SK-N-SH (cell line): ENCODE data around the gene CD164L2.

Experiments
- CHD2 ChIP-seq: fragments of 150-350 bp; IDR thresholded peaks from 2 replicates; pipeline ENCODE4 v1.6.1; 2018; ENCODE audit warnings: low read length; ENCODE audit not compliant: partially characterized antibody
- EP300 ChIP-seq, 2 experiments: IDR thresholded peaks; 2 replicates each; pipeline versions ENCODE4 v1.4.0 to v1.6.1; 2012; ENCODE audit warnings: borderline replicate concordance in 1 of 2, low read depth in 1 of 2, low read length in 1 of 2
- EZH2phosphoT487 ChIP-seq: fragments of 200-600 bp; sonication (generic); IDR thresholded peaks from 2 replicates; pipeline ENCODE4 v1.6.1; 2017; ENCODE audit warnings: low read depth, mixed run types, mild to moderate bottlenecking, antibody characterized with exemption, moderate library complexity, borderline replicate concordance
- FOXJ3 ChIP-seq: sonication (generic); formaldehyde crosslinking; IDR thresholded peaks from 2 replicates; pipeline ENCODE4 v1.5.1; 2020; ENCODE audit warnings: mild to moderate bottlenecking, missing genetic modification reagents
- POLR2AphosphoS5 ChIP-seq: IDR thresholded peaks from 2 replicates; pipeline ENCODE4 v1.6.1; 2012; ENCODE audit warnings: low read depth, low read length
- RAD21 ChIP-seq: IDR thresholded peaks from 2 replicates; pipeline ENCODE4 v1.6.1; 2012; ENCODE audit warnings: mild to moderate bottlenecking, low read length
- REST ChIP-seq: IDR thresholded peaks from 2 replicates; pipeline ENCODE4 v1.6.1; 2012; ENCODE audit warnings: mild to moderate bottlenecking, low read depth, low read length, moderate library complexity
- RFX5 ChIP-seq: IDR thresholded peaks from 2 replicates; pipeline ENCODE4 v1.6.1; 2012; ENCODE audit warnings: mild to moderate bottlenecking, improper control_type of control experiment, low read length
- SIN3A ChIP-seq: IDR thresholded peaks from 2 replicates; pipeline ENCODE4 v1.6.1; 2012; ENCODE audit warnings: low read depth, mild to moderate bottlenecking, low read length, moderate library complexity, borderline replicate concordance
- SMC3 ChIP-seq: IDR thresholded peaks from 2 replicates; pipeline ENCODE4 v1.6.1; 2012; ENCODE audit warnings: low read depth, low read length, improper control_type of control experiment
- TCF12 ChIP-seq: IDR thresholded peaks from 2 replicates; pipeline ENCODE4 v1.4.0; 2012
- TF ChIP-seq, protein P1 (sequence below): fragments of 200-600 bp; sonication (generic); IDR thresholded peaks from 2 replicates; pipeline ENCODE4 v1.6.1; 2017; ENCODE audit warnings: antibody characterized with exemption, mild to moderate bottlenecking, moderate library complexity
- TF ChIP-seq, protein P2 (sequence below): IDR thresholded peaks from 2 replicates; pipeline ENCODE4 v1.4.0; 2012; ENCODE audit warnings: low read depth

- TF ChIP-seq, protein P1, sequence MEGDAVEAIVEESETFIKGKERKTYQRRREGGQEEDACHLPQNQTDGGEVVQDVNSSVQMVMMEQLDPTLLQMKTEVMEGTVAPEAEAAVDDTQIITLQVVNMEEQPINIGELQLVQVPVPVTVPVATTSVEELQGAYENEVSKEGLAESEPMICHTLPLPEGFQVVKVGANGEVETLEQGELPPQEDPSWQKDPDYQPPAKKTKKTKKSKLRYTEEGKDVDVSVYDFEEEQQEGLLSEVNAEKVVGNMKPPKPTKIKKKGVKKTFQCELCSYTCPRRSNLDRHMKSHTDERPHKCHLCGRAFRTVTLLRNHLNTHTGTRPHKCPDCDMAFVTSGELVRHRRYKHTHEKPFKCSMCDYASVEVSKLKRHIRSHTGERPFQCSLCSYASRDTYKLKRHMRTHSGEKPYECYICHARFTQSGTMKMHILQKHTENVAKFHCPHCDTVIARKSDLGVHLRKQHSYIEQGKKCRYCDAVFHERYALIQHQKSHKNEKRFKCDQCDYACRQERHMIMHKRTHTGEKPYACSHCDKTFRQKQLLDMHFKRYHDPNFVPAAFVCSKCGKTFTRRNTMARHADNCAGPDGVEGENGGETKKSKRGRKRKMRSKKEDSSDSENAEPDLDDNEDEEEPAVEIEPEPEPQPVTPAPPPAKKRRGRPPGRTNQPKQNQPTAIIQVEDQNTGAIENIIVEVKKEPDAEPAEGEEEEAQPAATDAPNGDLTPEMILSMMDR, result no peak
- TF ChIP-seq, protein P2, sequence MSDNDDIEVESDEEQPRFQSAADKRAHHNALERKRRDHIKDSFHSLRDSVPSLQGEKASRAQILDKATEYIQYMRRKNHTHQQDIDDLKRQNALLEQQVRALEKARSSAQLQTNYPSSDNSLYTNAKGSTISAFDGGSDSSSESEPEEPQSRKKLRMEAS, result no peak
- TF ChIP-seq FOXJ3 (CRISPR knock-in tag) (no peak), EZH2phosphoT487 (no peak), TCF12 (no peak), REST (no peak), EP300 (IDR thresholded peaks at IDR 0.05; ENCODE audit: borderline replicate concordance in 1 of 2, low read depth in 1 of 2, low read length in 1 of 2) (no peak), CHD2 (no peak), POLR2AphosphoS5 (no peak), SIN3A (no peak), RAD21 (no peak), RFX5 (no peak), SMC3 (no peak)
These were observed 32.2 kb downstream of the CD164L2 start for GRCh38 chr1:27350663-27351540.
